Nephron progenitor cell (in vitro differentiated cells): ENCODE measurements around the gene RTP5.

ENCODE experiments used
- DNase-seq: peaks from one replicate; pipeline ENCODE4 v3.0.0; 2021
- H3K27ac Mint-ChIP-seq: 2 replicates; pipeline ENCODE4 v1.8.0; 2021; ENCODE audit warnings: mild to moderate bottlenecking, moderate library complexity, mixed read lengths
- H3K27me3 Mint-ChIP-seq: 2 replicates; pipeline ENCODE4 v1.8.0; 2021; ENCODE audit warnings: mild to moderate bottlenecking, low read depth, mixed read lengths; ENCODE audit not compliant: poor library complexity
- H3K36me3 Mint-ChIP-seq: 2 replicates; pipeline ENCODE4 v1.8.0; 2021; ENCODE audit warnings: low read depth, mixed read lengths
- H3K4me1 Mint-ChIP-seq: 2 replicates; pipeline ENCODE4 v1.8.0; 2021; ENCODE audit warnings: mixed read lengths
- H3K4me3 Mint-ChIP-seq: 2 replicates; pipeline ENCODE4 v1.8.0; 2021; ENCODE audit warnings: mild to moderate bottlenecking, moderate library complexity, mixed read lengths
- H3K9me3 Mint-ChIP-seq: 2 replicates; pipeline ENCODE4 v1.8.0; 2021; ENCODE audit warnings: mild to moderate bottlenecking, moderate library complexity, mixed read lengths
- CTCF ChIP-seq: fragments of 200-600 bp; sonication (generic); IDR thresholded peaks from 2 replicates; pipeline ENCODE4 v1.5.0; 2021; ENCODE audit warnings: antibody characterized with exemption

RTP5 gene

GRCh38 chr2:241837197-241837965 lies 32.1 kb upstream of the RTP5 start:
- Mint-ChIP-seq H3K36me3 (no peaks in the 10 kb centered on the region), H3K4me1 (peaks cover 20% of the 10 kb centered on the region), H3K27me3 (peaks cover 10% of the 10 kb centered on the region), H3K27ac (peak overlapping the region; percentile 81), H3K9me3 (peaks cover 34% of the 10 kb centered on the region), H3K4me3 (no peak overlapping the region)
- TF ChIP-seq CTCF: no peak
- DNase-seq: no peak

- peaks cover 39% of the 10 kb centered on the region for H3K4me1 Mint-ChIP-seq
- peaks cover 11% of the 10 kb centered on the region for H3K9me3 Mint-ChIP-seq
- no peak for DNase-seq
- no peaks in the 10 kb centered on the region for H3K36me3 Mint-ChIP-seq
- no peak overlapping the region for H3K4me3 Mint-ChIP-seq
- TF ChIP-seq CTCF: no peak
- H3K27me3 Mint-ChIP-seq: peaks cover 35% of the 10 kb centered on the region
- H3K27ac Mint-ChIP-seq: no peak overlapping the region
Measured at GRCh38 chr2:241841181-241842066, 28.1 kb upstream of the RTP5 start.

- peaks cover 7% of the 10 kb centered on the region for H3K9me3 Mint-ChIP-seq
- H3K36me3 Mint-ChIP-seq: no peaks in the 10 kb centered on the region
- H3K4me1 Mint-ChIP-seq: peaks cover 35% of the 10 kb centered on the region
- DNase-seq: no peak
- H3K27me3 Mint-ChIP-seq: peaks cover 39% of the 10 kb centered on the region
- H3K4me3 Mint-ChIP-seq: no peak overlapping the region
- no peak for TF ChIP-seq CTCF
- no peak overlapping the region for H3K27ac Mint-ChIP-seq
Measured at GRCh38 chr2:241842067-241842415, 27.5 kb upstream of the RTP5 start.

GRCh38 chr2:241842620-241843211 lies 26.8 kb upstream of the RTP5 start:
- H3K36me3 Mint-ChIP-seq: no peaks in the 10 kb centered on the region
- peaks cover 29% of the 10 kb centered on the region for H3K4me1 Mint-ChIP-seq
- TF ChIP-seq CTCF: no peak
- peak overlapping the region; percentile 30 for H3K4me3 Mint-ChIP-seq
- H3K27me3 Mint-ChIP-seq: peaks cover 39% of the 10 kb centered on the region
- no peak for DNase-seq
- peaks cover 3% of the 10 kb centered on the region for H3K9me3 Mint-ChIP-seq
- no peak overlapping the region for H3K27ac Mint-ChIP-seq

- H3K27ac Mint-ChIP-seq: no peak overlapping the region
- H3K4me3 Mint-ChIP-seq: no peak overlapping the region
- no peak for TF ChIP-seq CTCF
Measured at GRCh38 chr2:241843321-241844065, 26.0 kb upstream of the RTP5 start.

More at GRCh38 chr2:241843321-241844065, 26.0 kb upstream of the RTP5 start:
- Mint-ChIP-seq H3K27me3 (peaks cover 39% of the 10 kb centered on the region), H3K36me3 (no peaks in the 10 kb centered on the region), H3K9me3 (peaks cover 3% of the 10 kb centered on the region), H3K4me1 (peaks cover 27% of the 10 kb centered on the region)
- DNase-seq: no peak
